K562 (cell line): ENCODE data around the gene GABARAP. TPM values are rescaled to one million over a fixed set of nuclear protein-coding genes. Genes with fewer than 3 reads are reported as not detected.

Experiments
- DACH1 ChIP-seq: fragments of 450-650 bp; IDR thresholded peaks from 2 replicates; pipeline ENCODE4 v1.6.1; 2018; ENCODE audit not compliant: partially characterized antibody
- ELK1 ChIP-seq: sonication (generic); formaldehyde crosslinking; IDR thresholded peaks from 2 replicates; pipeline ENCODE4 v1.8.1; 2022; ENCODE audit warnings: missing genetic modification reagents
- EP400 ChIP-seq: fragments of 450-650 bp; IDR thresholded peaks from 2 replicates; pipeline ENCODE4 v1.6.1; 2017; ENCODE audit warnings: antibody characterized with exemption, mild to moderate bottlenecking, moderate library complexity
- FOXJ2 ChIP-seq: fragments of 200-800 bp; sonication (Bioruptor generic); IDR thresholded peaks from 2 replicates; pipeline ENCODE4 v1.6.1; 2016; ENCODE audit warnings: missing genetic modification characterization, missing compliant biosample characterization
- GATAD2B ChIP-seq: fragments of 450-650 bp; IDR thresholded peaks from 2 replicates; pipeline ENCODE4 v1.6.1; 2017; ENCODE audit warnings: mild to moderate bottlenecking, borderline replicate concordance
- KDM4B ChIP-seq, 2 experiments: fragments of 450-650 bp in 1 of 2; sonication (generic) in 1 of 2; IDR thresholded peaks; 2 replicates each; pipeline ENCODE4 v1.6.1; 2016 to 2017; ENCODE audit warnings: borderline replicate concordance in 2 of 2, antibody characterized with exemption in 1 of 2, low read depth in 1 of 2, mild to moderate bottlenecking in 1 of 2
- NBN ChIP-seq: fragments of 450-650 bp; IDR thresholded peaks from 2 replicates; pipeline ENCODE4 v1.6.1; 2016; ENCODE audit warnings: low read depth, mild to moderate bottlenecking
- ZNF263 ChIP-seq: sonication (generic); formaldehyde crosslinking; IDR thresholded peaks from 2 replicates; pipeline ENCODE4 v1.8.0; 2022; ENCODE audit warnings: mild to moderate bottlenecking, missing genetic modification reagents, borderline replicate concordance
- ZNF586 ChIP-seq: fragments of 450-650 bp; formaldehyde crosslinking; conservative IDR thresholded peaks from 2 replicates; pipeline ENCODE4 v1.4.0; 2020; ENCODE audit warnings: mild to moderate bottlenecking, moderate library complexity
- polyA plus RNA-seq, 8 experiments: library from polyadenylated mRNA; depleted of rRNA in 4 of 8; stranded (reverse) in 5 of 8; unstranded in 3 of 8; fragments of >200 nt; fragmentation: Nextera tagmentation in 2 of 8; fragmentation: Illumina TruSeq in 1 of 8; extraction: Ambion mirVana in 2 of 8; extraction: Trizol in 1 of 8; gene quantifications; 2 replicates each; pipeline versions ENCODE4 v1.2.1 to v1.2.3, GENCODE V29; 2011 to 2014; ENCODE audit warnings: inconsistent platforms in 1 of 8, missing spikeins in 1 of 8
- total RNA-seq, 7 experiments: library from RNA; depleted of rRNA in 6 of 7; stranded (reverse); fragments of >200 nt in 6 of 7; fragmentation: Illumina TruSeq in 2 of 7; extraction: Trizol in 2 of 7; gene quantifications; 2 replicates each; pipeline versions ENCODE4 v1.2.1 to v1.2.3, GENCODE V29; 2011 to 2021; ENCODE audit warnings: low replicate concordance in 1 of 7

The GABARAP gene
- total and polyA plus RNA-seq, 9 of the 15 experiments (the other 6 are each of a cell fraction or from before 2014, with no cell fraction given), result 47.5 to 373 (median 152) TPM

DNA sequence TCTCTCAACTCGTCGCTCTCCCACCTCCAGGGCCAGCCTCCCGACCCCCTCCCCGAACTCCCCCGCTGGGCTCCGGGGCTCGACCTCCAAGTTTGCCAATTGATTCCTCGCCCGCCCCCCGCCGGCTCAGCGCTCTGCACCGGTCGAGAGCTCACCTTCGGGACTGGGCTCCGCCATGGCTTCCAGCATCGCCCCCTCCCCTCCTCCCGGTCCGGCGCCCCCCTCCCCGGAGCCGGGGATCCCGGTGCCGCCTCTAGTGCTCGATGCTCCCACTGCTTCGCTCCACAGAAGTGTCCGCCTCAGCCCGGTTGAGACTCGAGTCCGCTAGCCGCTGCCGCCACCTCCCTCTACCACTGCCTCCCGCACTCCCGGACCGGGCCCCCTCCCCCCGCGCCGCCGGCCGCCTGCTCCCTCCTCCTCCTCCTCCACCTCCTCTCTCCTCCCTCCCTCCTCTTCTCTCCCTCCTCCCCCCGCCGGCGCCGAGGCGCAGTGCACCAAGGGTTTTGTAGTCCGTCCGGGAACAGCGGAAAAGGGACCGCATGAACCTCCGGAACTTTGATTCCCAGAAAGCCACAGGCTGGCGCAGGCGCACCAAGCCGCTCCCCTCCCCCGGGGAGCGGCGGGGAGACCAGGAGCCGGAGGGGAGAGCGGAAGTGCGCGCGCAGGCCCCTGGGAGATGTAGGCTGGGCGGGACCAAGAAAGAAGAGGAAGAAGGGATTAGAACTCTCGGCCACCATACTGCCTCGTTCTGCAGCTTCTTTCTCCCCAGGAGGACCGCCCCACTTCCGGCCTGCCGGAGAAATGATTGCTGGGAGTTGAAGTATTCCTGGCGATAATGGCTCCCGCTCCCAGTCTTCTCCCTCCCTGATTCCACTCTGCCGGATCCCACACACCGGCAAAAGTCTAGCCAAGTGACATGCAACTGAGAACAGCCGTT lies 2.9 kb downstream of the GABARAP start, which contains the start of gene PHF23 (continued):
- 0 out of 2 replicates have a peak, but pooled peaks have one; percentile 30 for TF ChIP-seq FOXJ2
- TF ChIP-seq NBN, result no peak
- TF ChIP-seq ZNF263, result peak; percentile 100
- TF ChIP-seq DACH1, result no peak
- no peak for TF ChIP-seq GATAD2B
- TF ChIP-seq ZNF586, result no peak
- peak in 1 of 2 experiments; percentile 93; a peak in 2 of 4 replicates for TF ChIP-seq KDM4B (IDR thresholded peaks at IDR 0.05; ENCODE audit: borderline replicate concordance in 2 of 2, low read depth in 1 of 2)
- peak; percentile 59 for TF ChIP-seq EP400
- TF ChIP-seq ELK1 (CRISPR knock-in tag), result no peak
- TF ChIP-seq, all 486 proteins: peak for 95
